HG02981 (cell line): Measurements from ENCODE around the gene N4BP2L2.

Experiments used
- ATAC-seq: cut with Tn5 transposase; IDR thresholded peaks from one replicate; pipeline ENCODE4 v1.9.1; 2021; ENCODE audit warnings: mild to moderate bottlenecking, moderate library complexity; ENCODE audit not compliant: unreplicated experiment

The N4BP2L2 gene

DNA sequence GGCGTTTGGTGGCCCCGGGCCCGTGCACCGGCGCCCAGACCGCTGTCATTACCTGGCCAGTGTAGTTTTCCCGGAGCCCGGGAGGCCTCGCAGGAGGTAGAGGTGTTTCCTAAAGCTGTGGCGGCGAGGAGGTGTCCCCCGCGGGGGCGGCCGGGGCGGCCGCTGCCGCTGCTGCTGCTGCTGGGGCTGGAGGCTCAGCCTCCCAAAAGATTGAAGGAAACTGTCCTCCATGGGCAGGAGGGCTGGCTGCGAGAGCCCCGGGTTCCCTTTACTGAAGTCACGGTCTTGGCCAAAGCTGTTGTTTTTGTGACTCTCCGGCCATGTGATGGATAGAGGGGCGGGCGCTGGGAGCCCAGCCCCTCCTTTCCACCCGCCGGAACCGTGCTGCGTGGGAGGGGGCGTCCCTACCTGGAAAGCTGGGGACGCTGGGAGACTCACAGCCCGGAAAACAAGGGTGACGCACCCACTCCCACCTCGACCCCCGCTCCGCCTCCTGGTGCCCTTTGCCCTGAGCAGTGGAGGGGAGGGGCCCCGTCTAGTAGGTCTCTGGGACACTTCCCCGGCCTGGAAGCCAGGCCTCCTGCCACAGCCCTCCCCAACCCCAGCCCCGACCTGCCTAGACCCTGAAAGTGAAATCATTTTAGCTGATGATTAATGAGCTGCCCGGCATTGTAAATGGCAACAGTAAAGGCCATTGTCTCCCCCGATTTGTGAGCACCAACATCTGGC is 110.6 kb downstream of the N4BP2L2 start, which contains the start of gene N4BP2L1:
TSS of gene N4BP2L1 (minus strand) at position 279 of the 729 bp plus-strand sequence. CDS start at position 231, 48 bp downstream.
- ATAC-seq = peak; percentile 71

DNA sequence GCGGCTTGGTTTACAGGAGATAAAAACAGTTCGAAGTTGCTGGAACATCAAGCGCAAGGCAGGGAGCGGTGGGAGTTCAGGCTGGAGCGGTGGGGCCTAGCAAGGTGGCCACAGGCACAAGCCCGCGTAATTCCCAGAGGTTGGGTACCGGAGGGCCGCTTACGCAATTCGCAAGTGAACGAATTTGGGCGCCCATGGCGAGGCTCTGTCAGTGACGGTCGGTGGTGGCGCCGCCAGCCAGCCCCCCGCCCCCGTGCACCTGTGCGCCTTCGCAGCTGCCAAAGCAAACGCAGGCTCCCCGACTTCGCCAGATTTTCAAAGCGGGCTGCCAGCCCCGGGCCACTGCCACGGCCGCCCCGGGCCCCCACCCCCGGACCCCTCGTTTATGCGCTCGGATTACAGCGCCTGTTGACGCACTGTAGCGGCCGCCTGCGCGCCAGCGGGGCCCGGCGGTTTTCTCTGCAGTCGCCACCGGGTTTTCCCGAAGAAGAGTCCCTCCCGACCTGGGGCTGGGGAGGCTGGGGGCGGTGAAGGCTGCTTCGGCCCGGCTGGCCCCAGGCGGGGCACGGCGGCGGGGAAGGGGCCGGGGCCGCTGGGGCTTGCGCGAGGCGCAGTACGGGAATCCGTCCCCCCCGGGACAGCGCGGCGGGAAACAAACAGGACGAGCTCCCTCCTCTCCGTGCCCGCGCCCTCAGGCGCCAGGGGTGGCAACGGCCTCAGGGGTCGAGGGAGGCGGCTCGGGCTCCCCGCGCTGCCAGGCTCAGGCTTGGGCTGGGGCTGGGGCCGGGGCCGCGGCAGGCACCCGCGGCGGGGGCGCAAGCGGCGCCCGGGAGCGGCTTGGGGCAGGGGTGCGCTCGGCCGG is 111.4 kb downstream of the N4BP2L2 start:
- peak; percentile 7 for ATAC-seq

DNA sequence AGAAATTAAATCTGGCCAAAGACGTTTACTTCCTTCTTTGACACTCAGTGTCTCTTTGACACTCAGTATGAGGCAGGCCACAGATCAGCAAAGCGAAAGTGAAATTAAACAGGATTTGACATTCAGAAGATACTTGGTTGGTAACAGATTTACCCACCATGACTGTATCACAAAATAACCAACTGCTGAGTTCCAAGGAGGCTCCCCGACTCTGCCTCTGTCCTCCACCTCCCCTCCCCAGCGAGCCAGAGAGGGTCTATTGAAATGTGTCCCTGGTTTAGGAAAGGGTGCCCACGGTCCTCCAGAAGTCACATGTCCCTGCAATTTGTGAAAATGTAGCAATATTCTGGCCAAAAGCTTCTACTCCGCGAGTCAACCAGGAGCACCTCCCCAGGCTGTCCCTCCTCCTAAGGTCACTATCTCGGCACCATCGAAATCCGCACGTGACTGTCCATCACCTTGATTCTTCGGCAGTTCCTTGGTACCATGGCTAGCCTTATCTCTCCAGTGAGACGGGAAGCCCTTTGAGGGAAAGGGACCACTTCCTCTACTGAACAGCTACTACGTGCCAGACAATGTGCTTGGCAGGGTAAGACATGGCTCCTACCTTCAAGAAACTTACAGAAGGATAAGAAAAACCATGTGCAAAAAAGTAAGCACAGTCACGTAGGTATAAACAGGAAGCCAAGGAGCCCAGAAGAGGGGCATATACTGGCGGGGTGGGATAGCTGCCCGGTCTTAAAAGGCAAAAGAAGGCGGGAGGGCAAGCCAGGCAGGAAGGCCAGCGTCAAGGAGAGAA is 112.2 kb downstream of the N4BP2L2 start:
- peak; percentile 41 for ATAC-seq

DNA sequence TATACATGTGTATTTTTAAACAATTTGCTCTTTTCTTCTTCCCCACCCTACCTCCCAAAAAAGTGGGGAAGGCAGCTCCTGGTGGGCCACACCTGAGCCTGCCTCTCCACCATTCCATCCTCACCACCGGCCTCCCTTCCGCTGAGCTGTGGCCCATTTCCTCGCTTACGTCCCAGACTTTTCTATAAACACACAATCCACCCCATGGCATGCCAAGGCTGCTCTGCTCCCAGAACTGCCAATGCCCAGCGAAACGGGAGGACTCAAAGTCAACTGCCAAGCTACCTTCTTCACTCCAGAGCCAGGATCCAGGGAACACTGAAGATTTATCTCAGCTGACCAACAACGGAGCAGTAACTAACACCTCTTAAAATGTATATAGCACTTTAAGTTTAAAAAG is 113.4 kb downstream of the N4BP2L2 start:
- no peak for ATAC-seq

DNA sequence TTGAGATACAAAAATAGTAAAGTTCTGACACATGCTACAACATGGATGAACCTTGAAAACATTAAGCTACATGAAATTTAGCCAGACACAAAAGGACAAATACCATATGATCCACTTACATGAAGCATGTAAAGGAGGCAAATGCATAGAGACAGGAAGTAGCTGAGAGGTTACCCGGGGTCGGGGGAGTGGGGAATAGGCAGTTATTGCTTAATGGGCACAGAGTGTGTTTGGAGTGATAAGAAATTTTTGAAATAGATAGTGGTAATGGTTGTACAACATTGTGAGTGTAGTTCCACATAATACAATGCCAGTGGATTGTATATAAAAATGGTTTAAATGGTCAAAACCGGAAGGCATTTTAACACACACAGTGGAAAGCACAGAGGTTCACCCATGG is 115.0 kb downstream of the N4BP2L2 start:
- no peak for ATAC-seq

DNA sequence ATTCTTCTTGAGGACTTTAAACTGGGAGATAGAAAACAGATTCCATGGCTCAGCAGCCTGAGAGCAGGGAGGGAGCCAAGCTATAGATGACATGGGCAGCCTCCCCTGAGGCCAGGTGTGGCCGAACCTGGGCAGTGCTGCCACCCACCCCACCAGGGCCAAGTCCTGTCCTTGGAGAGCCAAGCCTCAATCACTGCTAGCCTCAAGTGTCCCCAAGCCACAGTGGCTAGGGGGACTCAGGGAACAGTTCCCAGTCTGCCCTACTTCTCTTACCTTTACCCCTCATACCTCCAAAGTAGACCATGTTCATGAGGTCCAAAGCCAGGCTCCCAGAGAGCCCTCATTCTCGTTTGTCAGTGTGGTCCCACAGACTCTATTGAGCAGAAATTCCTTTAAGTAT is 118.7 kb downstream of the N4BP2L2 start:
- ATAC-seq = no peak

DNA sequence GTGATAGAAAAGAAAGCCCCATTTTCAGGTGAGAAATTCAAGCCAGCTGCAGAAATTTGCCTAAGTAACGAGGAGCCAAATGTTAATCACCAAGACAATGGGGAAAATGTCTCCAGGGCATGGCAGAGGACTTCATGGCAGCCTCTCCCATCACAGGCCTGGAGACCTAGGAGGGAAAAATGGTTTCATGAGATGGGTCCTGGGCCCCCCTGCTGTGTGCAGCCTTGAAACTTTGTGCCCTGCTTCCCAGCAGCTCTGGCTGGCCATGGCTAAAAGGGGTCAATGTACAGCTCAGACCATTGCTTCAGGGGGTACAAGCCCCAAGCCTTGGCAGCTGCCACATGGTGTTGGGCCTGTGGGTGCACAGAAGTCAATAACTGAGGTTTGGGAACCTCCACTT is 120.6 kb downstream of the N4BP2L2 start:
- ATAC-seq = no peak

DNA sequence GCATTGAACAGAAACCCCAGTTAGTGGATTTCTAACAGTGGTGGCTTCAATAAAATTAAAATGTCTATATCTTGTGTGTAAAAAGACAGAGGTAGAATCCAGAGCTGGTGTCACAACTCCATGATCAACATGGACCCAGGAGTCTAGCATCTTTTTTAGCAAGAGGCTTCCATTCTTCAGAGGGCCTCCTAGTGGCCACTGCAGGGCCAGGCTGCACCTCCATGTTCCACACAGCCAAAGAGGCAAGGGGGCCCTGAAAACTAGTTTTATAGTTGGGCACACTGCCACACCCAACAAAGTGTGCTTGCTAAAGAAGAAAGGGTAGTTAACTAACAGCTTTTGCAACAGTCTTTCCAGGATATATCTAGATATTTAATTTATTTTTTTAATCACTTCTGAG is 123.6 kb downstream of the N4BP2L2 start:
- ATAC-seq = no peak

DNA sequence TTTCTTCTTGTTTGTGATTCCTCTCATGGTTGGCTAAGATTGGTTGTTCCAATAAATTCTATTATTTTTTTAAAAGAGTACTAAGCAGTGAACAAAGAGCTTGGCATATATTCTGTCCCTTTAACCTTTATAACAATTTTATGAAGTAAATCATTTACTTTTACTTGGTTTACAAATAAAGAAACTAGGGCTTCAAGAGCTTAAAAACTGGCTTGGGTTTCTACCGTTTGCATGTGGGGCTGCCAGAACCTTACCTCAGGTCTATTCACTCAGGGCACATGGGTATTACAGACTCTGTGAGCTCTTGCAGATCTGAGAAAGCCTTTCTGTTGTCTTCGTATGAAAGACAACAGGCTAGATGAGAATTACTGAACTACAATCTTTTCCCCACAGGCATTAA is 124.0 kb downstream of the N4BP2L2 start:
- ATAC-seq = no peak

DNA sequence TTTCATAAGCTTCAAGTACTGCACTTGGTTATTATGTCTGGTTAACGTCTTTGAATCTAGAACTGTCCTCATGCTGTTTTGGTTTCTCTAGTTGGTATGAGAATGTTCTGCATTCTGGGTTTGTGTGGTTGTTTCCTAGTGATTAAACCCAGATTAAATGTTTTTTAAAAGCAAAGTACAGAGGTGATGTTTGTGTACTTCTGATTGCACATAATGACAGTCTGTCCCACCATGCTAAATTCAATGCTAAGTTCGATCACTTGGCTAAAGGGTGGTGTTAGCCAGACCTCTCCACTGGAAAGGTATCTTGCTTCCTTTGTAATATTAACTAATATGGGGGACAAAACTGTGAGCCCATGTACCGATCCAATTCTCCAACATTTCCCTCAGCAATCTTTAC is 125.3 kb downstream of the N4BP2L2 start:
- no peak for ATAC-seq

DNA sequence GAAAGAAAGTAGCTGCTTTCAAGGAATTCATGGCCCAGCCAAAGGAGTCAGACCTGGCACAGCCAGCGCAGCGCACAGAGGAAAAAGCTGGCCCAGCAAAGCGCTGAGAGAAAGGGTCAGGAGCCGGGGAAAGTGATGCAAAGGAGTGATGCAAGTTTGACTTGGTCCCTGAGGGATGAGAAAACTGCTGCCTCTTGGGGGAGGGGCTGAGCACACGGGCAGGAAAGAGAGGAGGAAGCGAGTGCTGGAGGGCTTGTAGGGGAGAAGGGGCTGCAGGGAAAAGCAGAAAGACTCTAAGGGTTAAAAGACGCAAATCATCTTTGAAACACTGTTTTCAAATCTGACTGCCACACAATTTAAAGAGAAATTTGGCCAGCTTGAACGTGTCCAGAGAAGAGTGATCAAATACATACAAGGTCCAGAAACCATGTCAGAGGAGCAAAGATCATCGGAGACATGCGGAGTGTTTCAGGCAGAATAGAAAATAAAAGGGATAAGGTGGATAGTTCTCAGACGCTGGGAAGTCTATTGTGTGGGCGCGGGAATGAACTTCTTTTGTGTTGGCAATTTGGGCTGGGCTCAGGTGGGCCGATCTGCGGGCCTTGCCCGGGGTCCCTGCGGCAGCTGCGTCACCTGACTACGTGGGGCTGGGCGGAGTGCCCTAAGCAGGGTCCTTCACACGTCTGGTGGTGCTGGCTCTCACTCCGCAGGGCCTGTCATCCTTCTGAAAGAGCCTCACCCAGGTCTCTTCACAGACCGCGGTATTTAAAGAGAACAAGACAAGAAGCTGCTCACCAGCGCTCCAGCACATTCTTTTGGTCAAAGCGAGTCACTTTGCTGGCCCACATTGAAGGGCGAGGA is 128.8 kb downstream of the N4BP2L2 start:
- ATAC-seq = no peak

DNA sequence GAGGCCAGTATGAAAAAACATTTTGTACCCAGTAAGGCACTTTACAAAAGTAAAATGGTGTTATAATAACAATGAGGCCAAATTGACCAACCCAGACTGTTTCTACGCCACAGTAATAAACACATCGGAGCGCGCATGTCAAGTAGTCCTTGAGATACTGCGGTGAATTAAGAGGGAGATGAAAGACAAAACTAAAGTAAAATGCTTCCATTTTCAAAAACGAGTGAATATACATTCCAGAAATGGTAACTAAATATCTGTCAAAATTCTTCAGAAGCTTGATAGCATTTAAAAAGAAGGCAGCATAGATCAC is 129.6 kb downstream of the N4BP2L2 start:
- no peak for ATAC-seq

DNA sequence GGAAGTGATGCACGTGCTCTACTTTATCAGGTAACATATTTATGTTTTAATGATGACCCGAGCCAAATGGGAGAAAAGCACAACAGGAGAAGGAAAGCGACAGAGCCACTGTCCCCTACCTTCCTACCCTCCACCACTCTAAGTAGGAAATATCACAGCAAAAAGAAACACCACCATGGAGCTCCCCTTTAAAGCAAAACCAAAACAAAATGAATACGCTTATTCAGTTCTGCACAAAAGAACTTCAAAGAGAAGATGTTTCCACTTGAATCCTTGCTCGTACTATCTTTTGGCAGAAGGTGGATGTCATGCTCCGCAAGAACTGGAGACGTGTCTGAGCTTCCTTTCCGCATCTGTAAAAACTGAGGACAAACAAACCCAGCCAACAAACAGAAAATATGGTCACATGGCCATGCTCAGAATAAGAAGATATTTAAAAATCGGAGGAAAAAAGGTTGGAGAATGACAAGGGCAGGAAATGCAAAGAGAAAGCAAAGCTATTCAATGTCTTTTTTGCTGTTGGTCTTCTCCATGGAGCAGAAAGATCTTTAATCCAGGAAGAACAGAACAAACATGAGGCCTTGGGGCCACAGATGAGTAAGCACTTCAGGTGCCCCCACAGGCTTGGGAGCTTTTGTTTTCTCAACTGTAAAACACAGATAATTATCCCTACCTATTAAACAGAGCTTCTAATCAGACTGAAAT is 130.1 kb downstream of the N4BP2L2 start:
- ATAC-seq = no peak

DNA sequence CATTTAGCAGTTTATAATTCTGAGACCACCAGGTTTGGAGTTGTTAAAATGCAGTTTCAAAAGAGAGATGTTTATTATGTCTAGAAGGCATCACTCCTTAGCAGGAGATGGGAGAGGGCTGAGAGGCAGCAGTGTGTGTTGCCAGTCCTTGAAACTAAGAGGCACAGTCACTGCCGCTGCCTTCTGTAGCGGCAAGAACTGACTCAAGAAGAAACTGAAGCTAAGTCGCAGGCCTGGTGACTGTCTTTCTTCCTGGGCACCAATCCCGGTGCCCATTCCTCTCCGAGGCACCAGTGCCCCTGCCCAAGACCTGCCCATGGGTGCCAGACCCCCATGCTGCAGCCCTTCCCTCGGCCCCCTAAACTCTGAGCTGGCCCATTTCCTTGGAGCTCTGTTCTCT is 130.7 kb downstream of the N4BP2L2 start:
- ATAC-seq = no peak

DNA sequence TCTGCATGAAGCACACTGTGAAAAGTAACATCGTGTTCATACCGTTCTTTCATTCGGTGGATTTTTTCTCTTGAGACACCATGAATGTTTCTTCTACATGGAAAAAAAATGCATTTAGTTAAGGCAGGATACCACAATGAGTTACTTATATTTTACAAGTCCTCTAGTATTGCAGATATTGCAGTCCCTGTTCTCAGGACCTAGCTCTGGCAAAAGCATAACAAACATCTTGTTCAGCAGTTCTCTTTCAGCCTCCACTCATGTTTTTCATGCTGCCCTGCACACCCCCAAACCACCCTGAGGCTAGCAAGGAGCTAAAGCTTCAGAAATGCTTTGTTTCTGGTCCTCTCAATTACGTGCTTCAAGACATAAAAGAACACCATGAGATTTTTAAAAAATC is 135.5 kb downstream of the N4BP2L2 start:
- no peak for ATAC-seq

DNA sequence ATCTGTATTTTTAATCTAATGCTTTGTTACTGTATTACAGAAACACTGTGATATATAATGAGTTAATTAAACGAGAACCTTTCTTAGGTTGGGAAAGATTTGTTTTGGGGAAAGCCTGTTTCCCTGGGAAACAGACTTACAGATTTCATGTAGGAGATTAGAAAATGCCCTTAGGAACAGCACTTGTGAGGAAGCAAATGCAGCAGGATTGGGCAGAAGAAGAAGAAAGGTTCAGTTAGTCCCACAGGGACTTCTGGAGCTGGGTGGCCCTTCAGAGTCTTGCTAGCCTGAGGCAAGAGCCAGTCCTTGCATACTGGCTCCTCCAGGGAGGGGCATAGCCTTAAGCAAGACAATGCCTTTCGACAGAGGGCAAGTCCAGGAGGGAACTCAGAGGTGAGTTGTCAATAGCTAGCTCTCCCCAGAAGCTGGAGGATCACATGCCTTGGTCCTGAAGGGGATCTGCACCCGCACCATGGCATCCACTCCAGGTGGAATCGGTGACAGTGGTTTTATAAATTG is 147.4 kb downstream of the N4BP2L2 start:
- no peak for ATAC-seq

DNA sequence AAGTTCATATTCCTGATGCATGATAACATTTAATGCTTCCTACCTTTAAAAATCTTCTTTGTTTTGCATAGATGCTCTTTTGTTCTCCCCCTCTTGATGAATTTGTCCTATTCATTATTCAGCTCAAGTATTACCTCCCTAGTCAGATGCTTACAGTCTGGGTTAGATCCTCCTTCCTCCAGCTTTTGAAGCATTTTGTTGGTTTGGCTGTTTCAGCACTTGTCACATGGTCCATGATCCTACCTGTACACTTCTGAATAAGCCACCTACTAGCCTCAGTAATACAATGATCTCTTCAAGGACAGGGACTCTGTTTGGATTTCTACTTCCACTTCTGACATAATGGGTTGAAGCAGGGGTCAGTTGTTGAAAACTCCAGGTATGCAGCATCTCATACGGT is 148.1 kb downstream of the N4BP2L2 start:
- no peak for ATAC-seq

DNA sequence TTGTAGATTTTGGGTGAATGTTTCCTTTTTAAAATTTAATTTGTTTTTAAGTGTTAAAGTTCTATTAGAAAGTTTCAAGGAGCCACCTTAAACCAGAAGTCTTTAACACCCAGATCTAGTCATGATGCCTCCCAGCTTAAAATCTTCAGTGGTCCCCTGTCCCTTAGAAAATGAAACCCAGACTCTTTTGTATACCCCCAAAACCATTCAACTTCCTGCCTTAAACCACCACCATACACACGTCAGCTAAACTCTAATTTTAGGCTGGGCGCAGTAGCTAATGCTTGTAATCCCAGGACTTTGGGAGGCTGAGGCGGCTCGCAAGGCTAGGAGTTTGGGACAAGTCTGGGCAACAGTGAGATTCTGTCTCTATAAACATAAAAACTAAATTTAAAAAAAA is 148.5 kb downstream of the N4BP2L2 start:
- peak; percentile 61 for ATAC-seq

DNA sequence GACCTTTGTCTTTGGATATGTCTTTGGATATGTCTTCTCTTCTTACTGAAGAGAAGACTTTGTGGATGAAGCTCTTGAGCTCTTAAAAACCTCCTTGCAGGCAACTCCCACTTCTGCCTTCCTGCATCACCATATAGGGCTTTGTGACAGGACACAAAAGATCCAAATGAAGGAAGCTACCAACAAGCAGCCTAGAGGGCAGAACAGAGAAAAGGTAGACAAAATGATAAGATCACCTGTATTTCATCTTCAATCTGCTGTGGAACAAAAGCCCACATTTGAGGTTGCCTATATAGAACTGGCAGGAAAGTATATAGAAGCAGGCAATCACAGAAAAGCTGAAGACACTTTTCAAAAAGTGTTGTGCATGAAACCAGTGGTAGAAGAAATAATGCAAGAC is 153.2 kb downstream of the N4BP2L2 start:
- ATAC-seq = no peak

DNA sequence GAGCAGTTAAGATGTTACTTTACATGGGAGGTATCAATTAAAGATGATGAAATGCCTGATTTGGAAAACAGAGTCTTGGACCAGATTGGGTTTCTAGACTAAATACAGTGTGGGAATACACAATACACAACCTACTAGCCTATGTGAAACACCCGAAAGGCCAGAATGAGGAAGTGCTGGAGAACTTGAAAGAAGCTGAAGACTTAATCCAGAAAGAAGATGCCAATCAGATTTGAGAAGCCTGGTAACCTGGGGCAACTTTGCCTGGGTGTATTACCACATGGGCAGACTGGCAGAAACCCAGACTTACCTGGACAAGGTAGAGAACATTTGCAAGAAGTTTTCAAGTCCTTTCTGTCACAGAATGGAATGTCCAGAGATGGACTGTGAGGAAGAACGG is 153.9 kb downstream of the N4BP2L2 start:
- no peak for ATAC-seq
